GM18909 (cell line): Measurements from ENCODE around the gene VEGFC.

Source experiments
- ATAC-seq: cut with Tn5 transposase; IDR thresholded peaks from one replicate; pipeline ENCODE4 v1.9.1; 2021; ENCODE audit warnings: mild to moderate bottlenecking; ENCODE audit not compliant: unreplicated experiment, poor library complexity

The VEGFC gene

GRCh38 chr4:176800891-176801534 lies 8.3 kb upstream of the VEGFC start:
- no peak for ATAC-seq

- no peak for ATAC-seq
Measured at GRCh38 chr4:176799653-176800052, 6.9 kb upstream of the VEGFC start.

- ATAC-seq = no peak
Measured at GRCh38 chr4:176798540-176798939, 5.8 kb upstream of the VEGFC start.

- ATAC-seq = no peak
Measured at GRCh38 chr4:176795441-176795840, 2.7 kb upstream of the VEGFC start.

GRCh38 chr4:176794651-176795050 lies 1.9 kb upstream of the VEGFC start:
- ATAC-seq = no peak

- ATAC-seq = no peak
Measured at GRCh38 chr4:176794151-176794550, 1.4 kb upstream of the VEGFC start.

GRCh38 chr4:176793060-176793605 lies 411 bp upstream of the VEGFC start:
- ATAC-seq = no peak

GRCh38 chr4:176791591-176792325 lies 964 bp downstream of the VEGFC start:
- ATAC-seq = peak; percentile 27

- ATAC-seq = no peak
Measured at GRCh38 chr4:176790398-176790797, 2.3 kb downstream of the VEGFC start.

- ATAC-seq = peak; percentile 59
Measured at GRCh38 chr4:176789955-176790354, 2.8 kb downstream of the VEGFC start.

GRCh38 chr4:176788971-176789370 lies 3.8 kb downstream of the VEGFC start:
- ATAC-seq = no peak

GRCh38 chr4:176788248-176788647 lies 4.5 kb downstream of the VEGFC start:
- ATAC-seq = no peak

GRCh38 chr4:176784816-176785215 lies 7.9 kb downstream of the VEGFC start:
- ATAC-seq = no peak

GRCh38 chr4:176782794-176783193 lies 9.9 kb downstream of the VEGFC start:
- ATAC-seq = no peak

- no peak for ATAC-seq
Measured at GRCh38 chr4:176782191-176782590, 10.5 kb downstream of the VEGFC start.

- no peak for ATAC-seq
Measured at GRCh38 chr4:176781739-176782100, 11.0 kb downstream of the VEGFC start.

- no peak for ATAC-seq
Measured at GRCh38 chr4:176780995-176781738, 11.6 kb downstream of the VEGFC start.

- no peak for ATAC-seq
Measured at GRCh38 chr4:176779421-176779820, 13.3 kb downstream of the VEGFC start.

GRCh38 chr4:176778491-176778890 lies 14.2 kb downstream of the VEGFC start:
- ATAC-seq = no peak

GRCh38 chr4:176778063-176778462 lies 14.7 kb downstream of the VEGFC start:
- ATAC-seq = no peak

GRCh38 chr4:176775338-176775737 lies 17.4 kb downstream of the VEGFC start:
- no peak for ATAC-seq
